Measurements from ENCODE around the gene BRIP1.

Gene BRIP1

DNA sequence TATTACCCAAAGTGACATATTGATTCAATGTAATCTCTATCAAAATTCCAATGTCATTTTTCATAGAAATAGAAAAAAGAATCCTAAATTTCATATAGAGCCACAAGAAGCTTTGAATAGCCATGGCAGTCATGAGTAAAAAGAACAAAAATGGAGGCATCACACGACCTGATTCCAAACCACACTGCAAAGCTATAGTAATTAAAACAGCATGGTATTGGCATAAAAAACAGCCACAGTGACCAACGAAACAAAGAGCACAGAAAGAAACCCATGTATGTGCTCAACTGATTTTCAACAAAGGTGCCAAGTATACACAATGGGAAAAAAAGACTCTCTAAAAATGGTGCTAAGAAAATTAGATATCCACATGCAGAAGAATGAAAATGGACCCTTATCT is 101.5 kb downstream of the BRIP1 start:
- no peak for DNase-seq (ENCODE audit: low read depth, low spot score)

DNA sequence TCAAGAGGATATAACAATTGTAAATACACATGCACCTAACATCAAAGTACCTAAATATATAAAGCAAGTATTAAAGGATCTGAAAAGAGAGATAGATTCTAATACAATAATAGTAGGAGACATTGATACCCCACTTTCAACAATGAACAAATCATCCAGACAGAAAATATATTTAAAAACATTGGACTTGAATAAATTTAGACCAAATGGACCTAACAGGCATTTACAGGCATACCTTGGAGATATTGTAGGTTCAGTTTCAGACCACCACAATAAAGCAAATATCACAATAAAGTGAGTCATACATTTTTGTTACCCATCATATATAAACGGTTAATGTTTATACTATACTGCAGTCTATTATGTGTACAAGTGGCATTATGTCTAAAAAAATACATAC is 104.0 kb downstream of the BRIP1 start:
- no peak for DNase-seq (ENCODE audit: low read depth, low spot score)

DNA sequence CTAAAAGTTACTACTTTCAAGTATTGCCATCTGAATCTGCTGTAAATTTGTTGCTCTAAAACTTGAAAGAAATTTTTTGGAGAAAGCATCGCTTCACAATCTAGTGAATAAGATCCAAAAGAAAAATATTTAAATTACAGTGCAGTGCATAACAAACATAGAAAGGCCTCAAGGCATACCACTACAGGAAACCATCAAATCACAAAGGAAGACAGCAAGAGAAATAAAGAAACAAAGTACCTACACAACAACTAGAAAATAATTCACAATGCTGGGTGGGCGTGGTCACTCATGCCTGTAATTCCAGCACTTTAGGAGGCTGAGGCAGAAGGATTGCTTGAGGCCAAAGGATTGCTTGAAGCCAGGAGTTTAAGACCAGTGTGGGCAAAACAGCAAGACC is 104.9 kb downstream of the BRIP1 start:
- DNase-seq (ENCODE audit: low read depth, low spot score) = no peak

DNA sequence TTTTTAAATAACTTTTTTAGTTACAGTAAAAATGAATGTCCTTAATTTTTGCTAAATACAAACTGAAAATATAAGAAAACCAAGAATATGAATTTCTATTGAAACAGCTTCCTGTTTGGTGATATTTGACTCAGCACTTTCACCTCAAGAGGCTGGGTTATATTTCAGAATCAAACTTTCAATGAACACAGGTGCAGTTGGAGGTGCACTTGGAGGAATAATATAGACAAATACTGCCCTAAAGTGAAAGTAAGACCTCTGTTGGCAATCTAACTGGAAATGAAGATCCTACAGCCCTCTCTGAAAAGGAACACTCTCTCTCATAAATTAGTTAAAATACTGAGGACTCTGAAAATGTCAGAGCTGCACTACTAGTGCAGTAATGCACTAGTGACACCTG is 106.2 kb downstream of the BRIP1 start:
- no peak for DNase-seq (ENCODE audit: low read depth, low spot score)

DNA sequence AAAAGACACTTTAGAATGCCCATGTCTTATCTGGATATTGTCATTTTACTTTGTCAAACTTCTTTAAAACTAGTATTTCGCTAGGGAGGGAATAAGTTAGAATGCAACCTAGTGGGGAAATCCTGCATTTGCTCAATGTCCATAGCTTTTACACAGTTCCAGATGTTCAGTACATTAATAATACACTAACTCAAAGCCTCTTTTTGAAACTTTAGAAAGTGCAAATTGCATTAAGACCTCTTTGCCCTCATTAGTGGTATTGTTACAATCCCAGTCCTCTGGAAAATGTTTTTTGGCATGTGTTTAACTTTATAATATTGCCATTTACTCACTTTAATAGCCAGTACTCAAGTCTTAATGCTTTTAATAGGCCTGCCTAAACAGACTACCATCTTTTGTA is 106.8 kb downstream of the BRIP1 start:
- no peak for DNase-seq (ENCODE audit: low read depth, low spot score)

DNA sequence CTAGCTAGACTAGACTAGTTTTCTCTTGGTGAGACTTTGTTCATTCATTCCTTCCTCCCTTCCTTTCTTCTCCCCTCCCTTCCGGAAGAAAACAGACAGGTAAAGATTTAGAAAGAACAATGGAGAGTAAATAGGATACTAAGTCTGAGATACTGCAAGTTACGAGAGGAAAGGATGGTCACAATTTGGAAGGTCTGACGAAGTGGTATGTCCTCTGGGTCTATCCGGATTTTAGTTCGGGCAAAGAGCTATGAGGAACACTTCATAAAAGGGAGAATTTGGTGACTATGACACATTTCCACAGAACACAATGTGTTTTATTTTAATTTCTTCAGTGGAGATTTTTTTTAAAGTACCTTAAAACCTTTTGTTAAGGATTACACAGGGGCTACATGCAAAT is 107.7 kb downstream of the BRIP1 start:
- DNase-seq (ENCODE audit: low read depth, low spot score) = no peak

DNA sequence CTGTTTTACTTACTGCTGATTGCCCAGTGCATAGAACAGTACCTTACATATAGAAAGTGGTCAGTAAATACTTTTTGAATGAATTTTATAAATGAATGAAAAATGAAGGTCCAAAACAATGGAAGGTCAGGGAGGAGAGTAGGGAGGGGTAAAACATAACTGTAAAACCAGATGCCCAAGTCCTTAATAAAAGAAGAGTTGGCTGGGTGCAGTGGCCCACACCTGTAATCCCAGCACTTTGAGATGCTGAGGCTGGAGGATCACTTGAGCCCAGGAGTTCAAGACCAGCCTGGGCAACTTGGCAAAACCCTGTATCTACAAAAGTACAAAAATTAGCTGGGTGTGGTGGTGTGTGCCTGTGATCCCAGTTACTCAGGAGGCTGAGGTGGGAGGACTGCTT is 108.2 kb downstream of the BRIP1 start:
- no peak for DNase-seq (ENCODE audit: low read depth, low spot score)

DNA sequence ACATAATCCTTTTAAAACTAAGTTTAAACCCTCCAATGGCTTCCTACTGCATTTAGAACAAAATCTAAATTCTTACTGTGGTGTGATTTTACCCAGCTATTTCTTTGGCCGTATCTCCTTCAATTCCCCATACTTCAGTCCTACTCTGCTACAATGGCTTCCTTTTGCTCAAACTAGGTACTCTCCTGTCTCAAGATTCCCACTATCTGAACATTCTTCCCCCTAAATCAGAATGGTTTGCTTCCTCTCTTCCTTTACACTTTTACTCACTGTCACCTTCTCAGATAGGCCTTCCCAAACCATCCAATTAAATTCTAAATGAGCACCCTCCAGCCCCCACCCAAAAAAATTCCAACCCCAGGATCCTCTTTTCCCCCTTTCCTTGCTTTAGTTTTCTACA is 109.2 kb downstream of the BRIP1 start:
- no peak for DNase-seq (ENCODE audit: low read depth, low spot score)

DNA sequence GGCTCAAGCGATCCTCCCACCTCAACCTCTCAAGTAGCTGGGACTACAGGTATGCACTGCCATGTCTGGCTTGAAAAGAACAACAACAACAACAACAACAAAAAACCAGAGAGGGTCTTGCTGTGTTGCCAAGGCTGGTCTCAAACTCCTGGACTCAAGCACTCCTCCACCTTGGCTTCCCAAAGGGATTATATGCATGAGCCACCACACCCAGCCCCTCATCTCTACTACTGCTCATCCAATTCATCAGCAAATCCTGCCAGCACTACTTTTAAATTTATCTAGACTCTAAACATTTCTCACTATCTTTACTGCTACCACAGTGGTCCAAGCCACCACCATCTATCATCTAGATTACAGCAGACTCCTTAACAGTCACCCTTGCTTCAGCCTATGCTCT is 109.6 kb downstream of the BRIP1 start:
- no peak for DNase-seq (ENCODE audit: low read depth, low spot score)

DNA sequence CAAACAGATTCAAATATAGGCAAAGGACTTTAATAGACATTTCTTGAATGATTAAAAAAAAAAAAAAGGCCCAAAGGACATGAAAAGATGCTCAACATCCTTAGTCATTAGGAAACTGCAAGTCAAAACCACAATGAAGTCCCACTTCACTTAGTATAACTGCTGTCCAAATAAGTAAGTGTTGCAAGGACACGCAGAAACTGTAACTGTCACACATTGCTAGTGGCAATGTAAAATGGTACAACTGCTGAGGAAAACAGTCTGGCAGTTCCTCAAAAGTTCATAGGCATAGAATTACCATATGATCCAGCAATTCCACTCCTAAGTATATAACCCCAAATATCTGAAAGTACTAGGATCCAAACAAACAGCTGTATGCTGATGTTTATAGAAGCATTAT is 112.7 kb downstream of the BRIP1 start:
- no peak for DNase-seq (ENCODE audit: low read depth, low spot score)

DNA sequence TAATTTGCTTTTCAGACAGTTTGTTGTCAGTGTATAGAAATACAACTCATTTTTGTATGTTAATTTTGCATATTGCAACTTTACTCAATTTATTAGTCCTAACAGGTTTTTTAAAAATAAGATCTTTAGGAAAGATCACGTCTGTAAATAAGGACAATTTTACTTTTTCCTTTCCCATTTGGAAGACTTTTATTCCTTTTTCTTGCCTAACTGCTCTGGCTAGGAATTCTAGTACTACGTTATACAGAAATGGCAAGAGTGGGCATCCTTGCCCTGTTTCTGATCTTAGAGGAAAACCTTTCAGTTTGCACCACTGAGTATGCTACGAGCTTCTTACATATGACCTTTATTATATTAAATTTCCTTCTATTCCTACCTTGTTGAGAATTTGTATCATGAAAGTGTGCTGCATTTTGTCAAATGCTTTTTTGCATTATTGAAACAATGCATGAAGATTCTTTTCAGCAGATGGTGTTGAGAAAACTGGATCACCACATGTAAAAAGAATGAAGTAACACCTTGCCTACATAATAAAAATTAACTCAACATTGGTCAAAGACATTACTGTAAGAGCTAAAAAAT is 113.4 kb downstream of the BRIP1 start:
- DNase-seq (ENCODE audit: low read depth, low spot score) = no peak

DNA sequence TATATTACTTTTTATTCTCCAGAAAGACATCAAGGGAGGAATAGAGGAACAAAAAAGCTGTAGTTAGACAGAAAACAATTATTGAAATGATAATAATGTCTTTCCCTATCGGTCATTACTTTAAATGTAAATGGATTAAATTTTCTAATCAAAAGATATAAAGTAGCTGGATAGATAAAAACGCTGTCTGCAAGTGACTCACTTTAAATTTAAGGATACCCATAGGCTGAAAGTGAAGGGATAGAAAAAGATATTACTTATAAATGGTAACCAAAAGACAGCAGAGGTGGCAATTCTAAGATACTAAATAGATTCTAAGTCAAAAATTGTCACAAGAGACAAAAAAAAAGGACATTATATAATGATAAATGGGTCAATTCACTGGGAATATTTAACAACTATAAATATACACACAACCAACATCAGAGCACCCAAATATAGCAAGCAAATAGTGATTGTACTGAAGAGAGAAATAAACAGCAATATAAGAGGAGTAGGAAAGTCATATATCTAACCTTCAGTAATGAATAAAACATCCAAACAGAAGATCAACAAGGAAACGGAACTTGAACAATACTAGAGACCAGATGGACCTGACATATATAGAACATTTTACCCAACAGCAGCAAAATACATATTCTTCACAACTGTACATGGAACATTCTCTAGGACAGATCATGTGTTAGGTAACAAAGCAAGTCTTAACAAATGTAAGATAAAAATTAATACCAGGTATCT is 116.9 kb downstream of the BRIP1 start:
- DNase-seq (ENCODE audit: low read depth, low spot score) = no peak

DNA sequence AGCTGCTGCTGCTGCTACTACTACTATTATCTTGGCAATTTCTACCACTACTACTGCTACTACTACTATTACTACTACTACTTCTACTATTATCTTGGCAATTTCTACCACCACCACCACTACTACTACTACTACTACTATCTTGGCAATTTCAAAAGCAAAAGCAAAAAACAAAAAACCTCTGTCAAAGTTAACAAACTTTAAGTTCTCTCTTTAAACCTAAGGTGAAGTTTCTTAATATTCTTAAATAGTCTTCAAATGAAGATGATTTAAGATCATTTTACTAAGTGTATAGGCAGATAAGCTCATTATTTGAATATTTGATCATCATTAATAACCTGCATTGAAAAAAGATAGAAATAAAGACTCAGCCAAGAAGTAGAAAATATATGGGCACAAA is 118.5 kb downstream of the BRIP1 start:
- no peak for DNase-seq (ENCODE audit: low read depth, low spot score)

DNA sequence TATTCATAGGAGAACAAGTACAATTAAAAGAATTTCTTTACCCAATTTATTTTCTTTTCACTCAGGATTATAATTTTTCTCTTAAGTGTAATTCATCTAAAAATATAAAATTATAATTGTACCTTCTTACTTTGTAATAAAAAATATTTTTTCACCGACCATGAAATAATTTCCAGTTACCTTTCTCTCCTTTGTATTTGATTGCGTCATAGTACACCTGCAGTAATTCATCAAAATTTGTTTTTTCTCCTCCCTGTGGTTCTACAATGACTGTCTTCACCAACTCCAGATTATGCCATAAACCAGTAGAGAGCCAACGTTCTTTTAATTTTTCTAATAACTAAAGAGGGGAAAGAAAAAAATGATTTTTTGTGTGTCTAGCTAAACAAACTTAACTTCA is 119.1 kb downstream of the BRIP1 start:
- no peak for DNase-seq (ENCODE audit: low read depth, low spot score)

DNA sequence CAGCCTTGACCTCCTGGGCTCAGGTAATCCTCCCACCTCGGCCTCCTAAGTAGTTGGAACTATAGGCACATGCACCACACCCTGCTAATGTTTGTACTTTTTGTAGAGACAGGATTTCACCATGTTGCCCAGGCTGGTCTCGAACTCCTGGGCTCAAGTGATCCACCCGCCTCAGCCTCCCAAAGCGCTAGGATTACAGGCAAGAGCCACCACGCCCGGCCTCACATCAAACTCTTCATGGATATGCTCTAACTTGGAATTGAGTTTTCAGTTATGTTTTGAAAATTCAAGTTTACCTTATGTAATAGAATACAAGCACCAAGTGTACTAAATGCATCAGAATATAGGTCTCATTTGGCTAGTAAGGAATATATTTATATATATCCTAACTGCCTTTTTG is 119.6 kb downstream of the BRIP1 start:
- DNase-seq (ENCODE audit: low read depth, low spot score) = no peak

DNA sequence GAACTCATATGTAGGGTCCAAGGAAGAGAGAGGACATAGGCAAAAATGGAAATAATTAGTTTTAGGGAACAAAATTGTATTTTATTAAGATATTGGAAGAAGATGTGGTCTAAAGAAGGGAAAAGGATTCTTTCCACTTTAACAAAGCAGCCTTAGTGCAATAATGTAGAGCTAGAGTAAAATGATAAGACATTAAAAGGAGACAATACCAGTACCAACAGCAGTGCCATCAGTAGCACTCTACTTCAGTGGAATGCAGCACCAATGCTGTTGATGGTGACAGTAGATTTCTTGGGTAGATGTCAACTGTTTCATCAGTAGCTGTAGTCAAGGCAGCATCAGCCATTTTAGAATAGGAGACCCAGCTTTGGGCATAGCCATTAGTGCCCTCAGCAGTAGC is 124.3 kb downstream of the BRIP1 start:
- DNase-seq (ENCODE audit: low read depth, low spot score) = no peak

DNA sequence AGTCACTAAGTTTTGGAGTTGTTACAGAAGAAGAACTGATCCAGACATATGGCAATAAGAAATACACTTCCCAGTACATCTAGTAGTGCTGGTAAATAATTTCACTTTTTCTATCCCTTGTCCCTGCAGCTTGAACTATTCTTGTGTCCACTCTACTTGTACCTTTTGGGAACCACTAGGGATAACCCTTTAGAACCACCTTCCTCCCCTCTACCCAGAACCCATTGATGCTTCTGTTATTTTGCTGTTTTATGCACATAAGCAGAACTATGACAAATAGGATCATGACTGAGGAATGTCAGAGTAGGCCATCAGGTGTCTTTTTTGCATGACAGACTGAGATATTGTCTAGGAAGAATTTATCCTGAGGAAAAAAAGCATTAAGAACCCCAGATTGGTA is 125.1 kb downstream of the BRIP1 start:
- no peak for DNase-seq (ENCODE audit: low read depth, low spot score)

DNA sequence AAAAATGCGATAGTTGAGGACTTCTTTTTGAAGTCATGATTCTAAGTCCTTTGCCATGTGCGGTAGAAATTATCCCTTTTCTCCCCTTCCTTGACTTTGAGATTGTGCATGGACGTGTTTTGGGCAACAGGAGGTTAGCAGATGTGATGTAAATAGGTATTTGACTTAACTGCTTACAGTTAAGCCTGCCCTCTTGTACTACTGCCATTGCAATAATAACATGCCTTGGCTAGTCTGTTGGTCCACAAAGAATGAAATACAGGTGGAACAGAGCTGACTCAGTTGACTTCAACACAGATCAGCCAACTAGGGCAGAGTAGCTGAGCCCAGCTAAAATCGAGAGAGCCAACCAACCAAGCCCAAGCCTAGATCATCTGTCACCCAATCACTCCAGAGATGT is 125.5 kb downstream of the BRIP1 start:
- DNase-seq (ENCODE audit: low read depth, low spot score) = no peak

DNA sequence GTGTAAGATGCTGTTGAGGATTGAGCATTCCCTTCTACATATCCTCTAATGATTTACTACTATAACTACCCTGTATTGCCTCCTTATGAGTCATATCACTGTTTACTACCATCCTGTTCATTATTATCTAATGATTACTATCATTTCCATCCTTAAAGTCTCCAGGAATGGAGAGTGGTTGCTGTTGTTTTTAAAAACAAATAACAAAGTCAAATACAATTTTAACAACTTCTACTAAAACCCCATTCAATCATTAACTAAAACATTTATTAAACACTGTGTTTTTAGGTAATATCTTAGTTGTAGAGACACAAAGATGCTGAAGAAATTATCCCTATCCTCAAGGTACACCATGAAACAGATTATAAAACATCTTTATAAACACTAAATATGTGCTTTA is 126.9 kb downstream of the BRIP1 start:
- DNase-seq (ENCODE audit: low read depth, low spot score) = no peak

DNA sequence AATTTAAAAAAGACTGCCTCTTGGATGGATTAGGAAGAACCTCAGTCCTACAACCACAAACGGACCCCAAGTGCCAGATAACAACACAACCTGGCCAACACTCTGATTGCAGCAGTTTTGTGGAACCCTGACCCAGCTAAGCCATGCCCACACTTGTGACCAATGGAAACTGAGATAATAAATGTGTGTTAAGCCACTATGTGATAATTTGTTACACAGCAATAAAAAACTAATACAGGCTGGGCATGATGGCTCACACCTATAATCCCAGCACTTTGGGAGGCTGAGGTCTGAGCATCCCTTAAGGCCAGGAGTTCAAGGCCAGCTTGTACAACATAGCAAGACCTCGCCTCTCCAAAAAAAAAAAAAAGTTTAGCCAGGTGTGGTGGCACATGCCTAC is 127.5 kb downstream of the BRIP1 start:
- no peak for DNase-seq (ENCODE audit: low read depth, low spot score)

DNA sequence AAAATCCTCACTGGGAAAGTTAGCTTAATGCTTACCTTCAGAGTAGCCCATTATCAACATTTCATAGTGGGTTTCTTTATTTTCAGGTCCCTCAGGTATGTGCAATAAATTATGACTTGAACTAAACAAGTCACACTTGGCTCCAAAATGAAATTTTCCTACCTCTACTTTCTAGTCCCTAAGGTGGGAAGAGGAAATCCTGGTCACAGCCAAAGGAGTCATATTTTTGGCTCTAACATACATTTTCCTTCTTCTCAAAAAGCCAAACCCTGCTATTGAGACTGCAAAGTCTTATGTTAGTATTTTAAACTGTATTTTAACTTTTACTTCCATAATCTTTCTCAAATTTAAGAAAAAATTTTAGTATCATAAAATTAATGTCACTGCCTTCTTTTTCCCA is 128.9 kb downstream of the BRIP1 start:
- no peak for DNase-seq (ENCODE audit: low read depth, low spot score)

DNA sequence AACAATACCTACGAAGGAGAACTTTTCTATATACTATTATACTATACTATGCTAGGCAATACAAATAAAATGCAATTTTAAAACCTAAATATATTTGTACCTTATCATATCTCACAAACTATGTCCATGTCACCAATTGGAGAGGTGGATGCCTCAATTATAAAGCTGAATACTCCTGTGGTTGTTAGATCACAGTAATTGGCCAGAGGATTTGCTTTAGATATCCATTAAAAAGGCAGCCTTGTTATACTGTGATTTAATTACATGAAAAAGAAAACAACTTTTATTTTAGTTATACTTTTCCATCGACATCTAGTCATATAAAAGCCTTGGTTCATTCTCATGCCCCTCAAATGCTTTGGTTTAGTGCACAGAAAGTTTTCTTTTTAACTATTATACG is 129.3 kb downstream of the BRIP1 start:
- DNase-seq (ENCODE audit: low read depth, low spot score) = no peak

DNA sequence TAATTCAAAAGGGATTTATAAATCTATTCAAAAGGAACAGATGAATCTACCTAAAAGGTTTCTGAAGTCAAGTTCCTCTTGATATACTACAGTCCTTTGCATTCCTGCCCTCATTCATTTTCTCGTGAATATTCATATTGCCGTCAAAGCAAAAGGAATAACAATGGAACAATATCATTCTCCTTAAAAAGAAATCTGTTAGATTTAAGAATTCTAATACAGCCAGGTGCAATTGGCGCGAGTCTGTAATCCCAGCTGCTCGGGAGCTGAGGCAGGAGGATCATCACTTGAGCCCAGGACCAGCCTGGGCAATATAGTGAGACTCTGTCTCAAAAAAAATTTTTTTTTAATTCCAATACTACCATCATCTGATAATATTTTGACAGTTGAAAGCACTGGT is 130.3 kb downstream of the BRIP1 start:
- DNase-seq (ENCODE audit: low read depth, low spot score) = no peak

DNA sequence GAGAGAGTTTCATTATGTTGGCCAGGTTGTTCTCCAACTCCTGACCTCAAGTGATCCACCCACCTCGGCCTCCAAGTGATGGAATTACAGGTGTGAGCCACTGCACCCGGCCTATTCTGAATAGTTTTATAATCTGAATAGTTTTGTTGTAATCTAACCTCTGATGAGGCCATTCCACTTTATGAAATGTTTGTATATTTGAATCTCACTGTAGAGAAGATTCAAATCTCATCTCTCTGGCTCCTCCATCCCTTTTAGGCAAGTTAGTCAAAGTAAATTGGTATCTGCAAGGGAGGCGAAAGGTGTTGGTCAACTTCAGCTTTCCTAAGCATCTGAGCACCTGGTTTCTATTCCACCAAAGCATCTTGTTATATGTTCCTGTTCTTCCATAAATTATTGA is 131.2 kb downstream of the BRIP1 start:
- no peak for DNase-seq (ENCODE audit: low read depth, low spot score)
